Measurements from ENCODE around the gene TAS2R60.

- no peak for TF ChIP-seq CTCF (IDR thresholded peaks at IDR 0.05)
- no peak for TF ChIP-seq POLR2A (IDR thresholded peaks at IDR 0.05)
Measured at GRCh38 chr7:143444063-143444782, 970 bp downstream of the TAS2R60 start.

Data from Peyer's patch (tissue), 4 donors.